Right lobe of liver (tissue), 4 donors: ENCODE data around the gene AAK1.

Source experiments
- CTCF ChIP-seq, 4 donors: fragments of 200-600 bp in 3 of 4; fragments of 450-650 bp in 1 of 4; IDR thresholded peaks; one replicate each; pipeline versions ENCODE4 v1.5.1 to v1.8.0; 2016 to 2022; ENCODE audit warnings: antibody characterized with exemption in 4 of 4, mild to moderate bottlenecking in 2 of 4
- POLR2A ChIP-seq: fragments of 450-650 bp; IDR thresholded peaks from one replicate; pipeline ENCODE4 v1.6.1; 2017; ENCODE audit warnings: antibody characterized with exemption, mild to moderate bottlenecking
- donor health status: DM: no; HTN: no; CAD: no.
- donor health status: DM: no; HTN: no; CAD: no.
- donor health status: DM: no; HTN: yes; CAD: no.

- TF ChIP-seq CTCF (IDR thresholded peaks at IDR 0.05) (no peak), POLR2A (no peak)
Measured at GRCh38 chr2:69459936-69460335, 183.6 kb downstream of the AAK1 start.
